HepG2 (cell line): ENCODE data around the gene ZNF341. TPM values are rescaled to one million over a fixed set of nuclear protein-coding genes. Genes with fewer than 3 reads are reported as not detected.
A peak's percentile ranks its signal among the peaks of the same experiment; 100 is the strongest.

Experiments used
- ATF2 ChIP-seq: sonication (generic); formaldehyde crosslinking; IDR thresholded peaks from 2 replicates; pipeline ENCODE4 v1.4.0; 2020; ENCODE audit warnings: missing genetic modification reagents
- ATM ChIP-seq: fragments of 450-650 bp; IDR thresholded peaks from 2 replicates; pipeline ENCODE4 v1.7.1; 2017; ENCODE audit warnings: mild to moderate bottlenecking, borderline replicate concordance
- BATF2 ChIP-seq: sonication (generic); formaldehyde crosslinking; IDR thresholded peaks from 2 replicates; pipeline ENCODE4 v1.8.0; 2022; ENCODE audit warnings: mild to moderate bottlenecking, missing genetic modification reagents, moderate library complexity
- BORCS8-MEF2B ChIP-seq: sonication (generic); formaldehyde crosslinking; IDR thresholded peaks from 2 replicates; pipeline ENCODE4 v1.8.0; 2022; ENCODE audit warnings: mild to moderate bottlenecking, missing genetic modification reagents
- EEA1 ChIP-seq: sonication (generic); formaldehyde crosslinking; IDR thresholded peaks from 2 replicates; pipeline ENCODE4 v1.5.1; 2020; ENCODE audit warnings: mild to moderate bottlenecking, missing genetic modification reagents, borderline replicate concordance
- ELF3 ChIP-seq: IDR thresholded peaks from 2 replicates; pipeline ENCODE4 v1.6.1; 2016; ENCODE audit warnings: missing genetic modification reagents, missing compliant biosample characterization
- HNF1B ChIP-seq: sonication (generic); formaldehyde crosslinking; IDR thresholded peaks from 2 replicates; pipeline ENCODE4 v1.5.1; 2020; ENCODE audit warnings: mild to moderate bottlenecking, moderate library complexity, missing genetic modification reagents
- MAFF ChIP-seq: IDR thresholded peaks from 2 replicates; pipeline ENCODE4 v1.6.1; 2011; ENCODE audit warnings: low read depth, low read length, improper control_type of control experiment
- MAFG ChIP-seq: sonication (generic); formaldehyde crosslinking; IDR thresholded peaks from 2 replicates; pipeline ENCODE4 v1.5.1; 2020; ENCODE audit warnings: mild to moderate bottlenecking, missing genetic modification reagents
- MIER2 ChIP-seq: IDR thresholded peaks from 2 replicates; pipeline ENCODE4 v1.6.1; 2016; ENCODE audit warnings: missing biosample characterization, missing genetic modification reagents
- RNF219 ChIP-seq: sonication (generic); formaldehyde crosslinking; IDR thresholded peaks from 2 replicates; pipeline ENCODE4 v1.5.0; 2020; ENCODE audit warnings: mild to moderate bottlenecking, missing genetic modification reagents
- RXRA ChIP-seq: sonication (generic); formaldehyde crosslinking; IDR thresholded peaks from 2 replicates; pipeline ENCODE4 v1.5.1; 2020; ENCODE audit warnings: missing genetic modification reagents
- STAT5B ChIP-seq: sonication (generic); formaldehyde crosslinking; IDR thresholded peaks from 2 replicates; pipeline ENCODE4 v1.4.0; 2020; ENCODE audit warnings: missing genetic modification reagents
- TBL1XR1 ChIP-seq: fragments of 150-350 bp; IDR thresholded peaks from 2 replicates; pipeline ENCODE4 v1.6.1; 2014; ENCODE audit warnings: borderline replicate concordance, low read length; ENCODE audit not compliant: partially characterized antibody
- YEATS2 ChIP-seq: sonication (generic); formaldehyde crosslinking; IDR thresholded peaks from 2 replicates; pipeline ENCODE4 v1.4.0; 2020; ENCODE audit warnings: missing genetic modification reagents, borderline replicate concordance
- ZBTB38 ChIP-seq: sonication (generic); formaldehyde crosslinking; IDR thresholded peaks from 2 replicates; pipeline ENCODE4 v1.5.1; 2020; ENCODE audit warnings: mild to moderate bottlenecking, missing genetic modification reagents
- ZNF235 ChIP-seq: sonication (generic); formaldehyde crosslinking; IDR thresholded peaks from 2 replicates; pipeline ENCODE4 v1.8.1; 2023; ENCODE audit warnings: mild to moderate bottlenecking, missing genetic modification reagents, borderline replicate concordance
- ZNF251 ChIP-seq: sonication (generic); formaldehyde crosslinking; IDR thresholded peaks from 2 replicates; pipeline ENCODE4 v1.9.0; 2021; ENCODE audit warnings: mild to moderate bottlenecking, missing genetic modification reagents
- ZNF446 ChIP-seq: sonication (generic); formaldehyde crosslinking; IDR thresholded peaks from 2 replicates; pipeline ENCODE4 v1.5.0; 2020; ENCODE audit warnings: mild to moderate bottlenecking, missing genetic modification reagents
- ZNF567 ChIP-seq: sonication (generic); formaldehyde crosslinking; IDR thresholded peaks from 2 replicates; pipeline ENCODE4 v1.8.1; 2023; ENCODE audit warnings: mild to moderate bottlenecking, missing genetic modification reagents, borderline replicate concordance
- ZNF572 ChIP-seq: sonication (generic); formaldehyde crosslinking; IDR thresholded peaks from 2 replicates; pipeline ENCODE4 v1.5.1; 2020; ENCODE audit warnings: mild to moderate bottlenecking, missing genetic modification reagents
- ZNF710 ChIP-seq: sonication (generic); formaldehyde crosslinking; IDR thresholded peaks from 2 replicates; pipeline ENCODE4 v1.5.0; 2020; ENCODE audit warnings: mild to moderate bottlenecking, missing genetic modification reagents, borderline replicate concordance
- ZNF720 ChIP-seq: sonication (generic); formaldehyde crosslinking; IDR thresholded peaks from 2 replicates; pipeline ENCODE4 v1.4.0; 2020; ENCODE audit warnings: missing genetic modification reagents
- polyA plus RNA-seq, 8 experiments: library from polyadenylated mRNA; depleted of rRNA in 3 of 8; stranded (reverse) in 7 of 8; unstranded in 1 of 8; fragments of >200 nt; fragmentation: Illumina TruSeq in 4 of 8; extraction: Trizol in 4 of 8; gene quantifications; 2 replicates each; pipeline versions ENCODE4 v1.2.1 to v1.2.3, GENCODE V29; 2011 to 2016; ENCODE audit warnings: low read depth in 4 of 8, missing spikeins in 1 of 8, mixed read lengths in 1 of 8; ENCODE audit not compliant: insufficient read depth in 1 of 8
- total RNA-seq, 5 experiments: library from RNA; depleted of rRNA; stranded (reverse); fragments of >200 nt; fragmentation: Illumina TruSeq; extraction: Trizol; gene quantifications; 2 replicates each; pipeline ENCODE4 v1.2.3, GENCODE V29; 2016; ENCODE audit warnings: low read depth in 1 of 5

Gene ZNF341
- total and polyA plus RNA-seq, 2 of the 13 experiments (the other 11 are each of a cell fraction or from before 2014, with no cell fraction given): 1.1 to 2.2 TPM

DNA sequence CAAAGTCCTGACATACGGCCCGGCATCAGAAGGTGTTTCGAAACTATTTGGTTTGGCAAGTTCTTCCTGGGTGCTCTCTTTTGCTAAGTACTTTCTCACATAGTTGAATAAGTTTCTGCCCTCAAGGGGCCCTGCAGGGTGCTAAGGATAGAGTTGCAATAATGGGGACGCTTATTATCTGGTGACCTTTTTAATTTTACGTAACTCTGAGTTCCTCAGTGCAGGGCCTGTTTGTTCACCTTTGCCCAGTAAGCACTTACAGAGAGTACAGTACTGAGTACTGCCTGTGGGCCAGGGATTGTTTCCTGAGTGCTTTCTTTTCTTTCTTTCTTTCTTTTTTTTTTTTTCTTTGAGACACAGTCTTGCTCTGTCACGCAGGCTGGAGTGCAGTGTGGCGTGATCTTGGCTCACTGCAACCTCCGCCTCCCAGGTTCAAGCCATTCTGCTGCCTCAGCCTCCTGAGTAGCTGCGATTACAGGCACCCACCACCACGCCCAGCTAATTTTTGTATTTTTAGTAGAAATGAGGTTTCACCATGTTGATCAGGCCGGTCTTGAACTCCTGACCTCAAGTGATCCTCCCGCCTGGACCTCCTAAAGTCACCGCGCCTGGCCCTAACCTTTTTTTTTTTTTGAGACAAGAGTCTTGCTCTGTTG, 7.2 kb upstream of the ZNF341 start (continued):
- TF ChIP-seq ELF3 (CRISPR knock-in tag) (peak; percentile 46; the same call in 1 of the 2 replicates), MAFF (peak; percentile 41; the same call in 1 of the 2 replicates), ZNF251 (CRISPR knock-in tag) (no peak), ZNF710 (CRISPR knock-in tag) (0 out of 2 replicates have a peak, but pooled peaks have one; percentile 90), TBL1XR1 (no peak), ZNF720 (CRISPR knock-in tag) (no peak), MIER2 (CRISPR knock-in tag) (no peak), BATF2 (CRISPR knock-in tag) (no peak), BORCS8-MEF2B (CRISPR knock-in tag) (peak; percentile 46; the same call in 1 of the 2 replicates), RXRA (peak; percentile 49; the same call in 1 of the 2 replicates), HNF1B (CRISPR knock-in tag) (no peak), STAT5B (CRISPR knock-in tag) (no peak), MAFG (CRISPR knock-in tag) (no peak), ZNF567 (no peak), ZNF446 (CRISPR knock-in tag) (no peak), ZNF572 (no peak), ATF2 (0 out of 2 replicates have a peak, but pooled peaks have one; percentile 57), ZNF235 (no peak), YEATS2 (CRISPR knock-in tag) (no peak), ZBTB38 (CRISPR knock-in tag) (0 out of 2 replicates have a peak, but pooled peaks have one; percentile 59), EEA1 (CRISPR knock-in tag) (no peak), ATM (no peak), RNF219 (CRISPR knock-in tag) (no peak)
